SIG-M5 treated with dmso at 0.1 percent for 504 hours (cell line): ENCODE data around the gene EDEM3.

ENCODE experiments used
- DNase-seq: peaks from one replicate; lab custom pipeline; 2025; ENCODE audit not compliant: unreplicated experiment; lab: John Stamatoyannopoulos, UW

The EDEM3 gene

DNA sequence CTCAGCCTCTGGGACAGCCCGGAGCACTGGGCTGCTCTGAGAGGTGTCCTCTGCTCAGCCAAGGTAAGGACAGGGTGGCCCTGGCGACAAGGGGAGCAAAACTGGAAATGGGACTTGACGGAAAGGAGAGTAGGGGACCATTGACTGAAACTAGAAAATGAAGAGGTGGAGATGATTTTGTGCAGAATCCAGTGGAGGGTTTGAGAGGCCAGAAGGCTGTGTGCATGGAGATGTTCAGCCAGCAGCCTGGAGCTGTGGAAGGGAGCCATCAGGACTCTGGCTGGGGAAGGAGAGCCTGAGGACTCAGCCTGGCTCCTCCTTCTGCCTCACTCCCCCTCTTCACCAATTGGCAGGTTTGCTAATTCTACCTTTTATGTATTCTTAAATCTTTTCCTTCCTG lies 114.2 kb downstream of the EDEM3 start:
- no peak for DNase-seq
